NCI-H1436 (cell line): ENCODE results near the gene ITSN2.

ENCODE experiments used
- DNase-seq: peaks from one replicate; lab custom pipeline; 2025; lab: John Stamatoyannopoulos, UW

ITSN2 gene

DNA sequence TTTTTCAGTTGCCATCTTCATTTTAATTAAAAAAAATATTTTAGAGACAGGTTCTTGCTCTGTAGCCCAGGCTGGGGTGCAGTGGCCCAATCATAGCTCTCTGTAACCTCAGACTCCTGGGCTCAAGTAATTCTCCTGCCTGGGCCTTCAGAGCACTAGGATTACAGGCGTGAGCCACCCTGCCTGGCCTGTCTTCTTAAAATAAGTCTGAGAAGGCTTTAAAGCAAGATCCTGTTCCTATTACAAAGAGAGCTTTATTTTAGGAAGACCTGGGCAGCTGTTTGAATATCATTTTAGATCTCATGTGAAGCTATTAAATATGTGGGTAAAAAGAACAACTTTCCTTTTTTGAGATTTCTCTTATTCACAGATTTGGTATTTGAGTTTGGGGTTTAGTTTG lies 184.0 kb downstream of the ITSN2 start:
- no peak for DNase-seq

DNA sequence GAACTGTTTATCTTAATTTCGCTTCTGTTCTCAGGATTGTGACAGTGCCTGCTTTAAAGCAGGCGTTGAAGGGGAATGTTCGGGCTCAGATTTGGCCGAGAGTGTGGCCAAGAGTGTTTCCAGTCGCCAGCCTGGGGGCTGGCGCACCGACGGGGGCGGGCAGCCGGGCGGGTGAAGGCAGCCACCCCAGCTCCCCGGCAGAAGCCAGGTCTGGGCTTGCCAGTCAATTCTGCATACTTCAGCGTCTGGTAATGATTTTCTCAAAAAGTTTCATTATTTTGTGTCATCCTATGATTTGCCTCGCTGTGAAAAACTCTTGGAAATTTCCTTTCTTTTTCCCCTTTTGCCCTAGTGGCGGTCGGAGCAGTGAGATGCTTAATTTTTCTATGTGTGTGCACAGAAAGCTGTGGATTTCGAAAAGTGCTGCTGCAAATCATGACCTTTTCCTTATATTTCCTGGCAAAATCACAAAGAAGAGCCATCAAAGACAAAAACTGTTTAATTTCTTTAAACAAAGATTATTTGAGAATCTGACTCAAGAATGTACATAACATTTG lies 184.6 kb downstream of the ITSN2 start:
- DNase-seq: no peak

DNA sequence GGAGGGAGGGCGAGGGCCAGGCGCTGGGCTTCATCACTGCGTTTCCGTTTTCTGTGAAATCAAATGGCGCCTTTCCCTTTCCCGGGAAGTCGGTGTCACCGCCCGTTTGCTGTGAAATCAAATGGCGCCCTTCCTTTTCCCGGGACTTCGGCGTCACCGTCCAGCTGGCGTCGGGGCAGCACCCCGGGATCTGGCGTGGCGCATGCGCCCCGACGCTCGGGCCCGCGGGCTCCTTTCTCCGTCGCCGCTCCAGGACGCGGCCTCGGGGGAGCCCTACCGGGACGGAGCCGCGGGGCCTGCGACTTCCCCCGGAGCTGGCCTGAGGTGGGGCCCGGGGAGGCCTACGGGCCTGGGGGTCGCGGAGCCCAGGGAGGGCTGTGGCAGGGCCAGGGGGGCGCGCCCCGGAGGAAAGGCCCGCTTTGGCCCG lies 185.5 kb downstream of the ITSN2 start, which contains the start of gene FAM228A:
TSS of gene FAM228A (plus strand) at position 203 of the 427 bp plus-strand sequence. CDS start 428 bp downstream, outside the sequence.
- DNase-seq: no peak

GRCh38 chr2:24169023-24169422 lies 191.3 kb downstream of the ITSN2 start:
- no peak for DNase-seq

DNA sequence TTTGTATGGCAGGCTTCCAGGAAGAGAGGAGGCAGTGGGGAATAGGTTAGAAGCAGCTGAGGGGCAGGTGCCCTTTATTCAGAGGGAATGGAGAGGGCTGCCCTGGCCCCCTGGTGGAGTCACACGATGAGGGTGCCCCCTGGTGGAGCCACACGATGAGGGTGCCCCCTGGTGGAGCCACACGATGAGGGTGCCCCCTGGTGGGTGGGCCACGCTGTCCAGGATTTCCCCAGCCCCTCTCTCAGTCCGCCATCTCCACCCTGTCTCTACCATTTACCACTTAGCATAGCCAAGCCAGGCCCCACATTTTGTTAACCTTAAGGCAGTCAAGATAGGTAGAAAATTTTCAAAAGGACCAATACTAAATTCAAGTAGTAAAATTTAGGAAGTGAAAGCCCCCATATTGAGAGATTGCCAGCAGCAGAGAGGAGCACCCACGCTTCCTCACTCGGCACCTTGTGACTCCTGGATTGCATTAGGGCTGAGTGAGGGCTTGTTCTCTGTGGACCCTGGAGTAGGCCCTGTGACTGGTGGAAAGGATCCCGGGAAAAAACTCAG lies 195.8 kb downstream of the ITSN2 start:
- no peak for DNase-seq

GRCh38 chr2:24163601-24164000 lies 196.7 kb downstream of the ITSN2 start:
- no peak for DNase-seq

GRCh38 chr2:24163186-24163585 lies 197.2 kb downstream of the ITSN2 start:
- no peak for DNase-seq

- no peak for DNase-seq
Measured at GRCh38 chr2:24162494-24162893, 197.8 kb downstream of the ITSN2 start.

GRCh38 chr2:24160761-24161160 lies 199.6 kb downstream of the ITSN2 start:
- DNase-seq: no peak

DNA sequence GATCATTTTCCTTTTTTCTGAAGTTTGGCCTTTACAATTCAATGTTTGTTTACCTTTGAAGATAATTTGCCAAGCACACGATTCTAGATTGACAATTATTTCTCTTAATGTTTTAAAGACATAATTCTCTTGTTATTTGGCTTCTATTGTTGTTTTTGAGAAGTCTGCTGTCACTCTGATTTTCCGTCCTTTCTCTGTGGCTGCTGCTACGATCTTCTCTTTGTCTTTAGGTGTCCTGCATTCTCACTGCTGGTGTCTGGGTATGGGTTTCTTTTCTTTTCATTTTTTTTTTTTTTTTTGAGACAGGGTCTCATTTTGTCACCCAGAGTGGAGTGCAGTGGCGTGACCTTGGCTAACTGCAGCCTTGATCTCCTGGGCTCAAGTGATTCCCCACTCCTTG lies 200.6 kb downstream of the ITSN2 start:
- DNase-seq: no peak

GRCh38 chr2:24158131-24158530 lies 202.2 kb downstream of the ITSN2 start:
- no peak for DNase-seq

- DNase-seq: no peak
Measured at GRCh38 chr2:24153478-24153877, 206.9 kb downstream of the ITSN2 start.
